Stimulated activated CD8-positive, alpha-beta memory T cell treated with anti-CD3 and anti-CD28 coated beads, Interleukin-15, amount 100 ng/mL, for 1 hour (primary cell): ENCODE measurements around the gene KCNK15.

Source experiments
- DNase-seq: peaks from one replicate; pipeline ENCODE4 v3.0.0-alpha.2; 2020; ENCODE audit warnings: low read depth

KCNK15 gene

GRCh38 chr20:44788706-44789456 is 43.2 kb downstream of the KCNK15 start:
- no peak for DNase-seq

- DNase-seq = no peak
Measured at GRCh38 chr20:44790638-44791393, 45.2 kb downstream of the KCNK15 start.

DNA sequence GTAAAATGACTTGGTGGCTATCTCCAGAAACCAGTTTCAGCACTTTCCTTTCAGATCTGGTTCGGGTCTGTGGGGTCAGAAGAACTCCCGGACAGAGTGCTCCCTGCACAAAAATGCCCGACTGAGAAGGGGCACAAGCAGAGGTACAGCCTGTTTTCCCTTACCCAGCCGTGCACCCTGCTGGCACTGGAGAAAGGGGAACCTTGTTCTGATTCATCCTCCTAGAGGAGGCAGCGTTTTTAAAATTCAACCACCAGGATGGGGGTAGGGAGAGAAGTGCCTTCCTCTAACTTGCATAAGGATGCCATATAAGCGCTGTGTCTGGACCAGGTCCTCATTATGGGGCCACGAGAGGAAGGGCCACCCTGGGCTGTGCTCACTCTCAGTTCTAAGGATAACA is 47.1 kb downstream of the KCNK15 start:
- DNase-seq = no peak

- no peak for DNase-seq
Measured at GRCh38 chr20:44795836-44796235, 50.2 kb downstream of the KCNK15 start.

GRCh38 chr20:44796311-44796710 is 50.6 kb downstream of the KCNK15 start:
- no peak for DNase-seq

GRCh38 chr20:44796758-44797457 is 51.2 kb downstream of the KCNK15 start:
- DNase-seq = no peak

GRCh38 chr20:44799691-44800090 is 54.0 kb downstream of the KCNK15 start:
- no peak for DNase-seq

GRCh38 chr20:44800391-44801046 is 54.9 kb downstream of the KCNK15 start:
- DNase-seq = no peak
